HG03097 (cell line): ENCODE results near the gene ADGRF5.

Source experiments
- ATAC-seq: cut with Tn5 transposase; IDR thresholded peaks from one replicate; pipeline ENCODE4 v1.9.1; 2021; ENCODE audit not compliant: unreplicated experiment, low FRiP score

Gene ADGRF5

DNA sequence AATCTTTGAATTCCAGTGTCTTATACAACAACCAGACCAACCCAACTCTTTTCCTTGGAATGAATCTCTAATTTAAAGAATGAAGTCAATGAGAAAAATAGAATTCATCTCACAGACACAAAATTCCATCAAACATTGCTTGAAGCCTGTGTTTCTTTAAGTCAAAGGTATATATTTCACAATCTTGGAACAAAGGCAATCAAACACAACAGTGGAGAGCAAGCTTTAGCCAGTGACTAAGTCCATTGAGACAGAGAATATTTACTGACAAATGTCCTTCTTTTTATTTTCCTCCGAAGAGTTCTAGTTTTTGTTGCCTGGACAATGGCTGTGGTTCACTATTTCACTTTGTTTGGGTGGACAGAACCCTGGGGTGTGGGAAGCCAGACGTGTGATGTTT is 92.8 kb downstream of the ADGRF5 start:
- ATAC-seq: no peak

GRCh38 chr6:46821458-46821881 is 100.3 kb downstream of the ADGRF5 start:
- no peak for ATAC-seq

DNA sequence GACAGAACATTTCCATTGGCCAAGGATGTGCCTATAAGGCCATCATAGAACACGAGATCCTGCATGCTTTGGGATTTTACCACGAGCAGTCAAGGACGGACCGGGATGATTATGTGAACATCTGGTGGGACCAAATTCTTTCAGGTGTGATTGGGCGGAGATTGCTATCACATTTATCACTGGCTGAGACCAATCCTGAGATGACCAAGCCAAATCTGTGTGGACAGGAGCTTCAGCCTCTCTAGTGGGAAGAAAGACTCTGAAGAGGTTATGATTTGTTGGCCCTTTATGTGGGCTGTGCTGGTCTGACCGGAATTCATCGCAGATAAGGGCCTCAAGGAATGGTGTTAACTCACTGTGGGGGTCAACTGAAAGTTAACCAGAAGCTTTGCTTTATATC is 102.2 kb downstream of the ADGRF5 start:
- ATAC-seq: no peak

- no peak for ATAC-seq
Observed at GRCh38 chr6:46816626-46817025, 105.1 kb downstream of the ADGRF5 start.

DNA sequence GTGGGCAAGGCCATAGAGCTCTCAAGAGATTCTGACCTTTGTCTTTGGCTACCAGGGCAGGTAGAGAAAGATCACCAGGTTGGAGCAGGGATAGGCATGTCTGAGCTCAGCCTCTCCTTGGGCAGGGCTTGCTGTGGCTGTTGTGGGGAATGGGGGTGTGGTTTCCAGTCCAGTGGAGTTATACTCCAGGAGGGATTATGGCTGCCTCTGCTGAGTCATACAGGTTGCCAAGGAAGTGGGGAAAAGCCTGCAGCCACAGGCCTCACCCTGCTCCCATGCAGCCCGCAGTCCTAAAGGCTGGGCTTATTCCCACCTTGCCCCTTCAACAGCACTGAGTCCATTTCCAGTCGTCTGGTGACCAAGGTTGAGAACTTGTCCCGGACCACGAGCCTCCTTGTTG is 106.6 kb downstream of the ADGRF5 start:
- no peak for ATAC-seq

GRCh38 chr6:46808806-46809205 is 112.9 kb downstream of the ADGRF5 start:
- ATAC-seq: no peak
